Trophoblast cell (in vitro differentiated cells and primary cell): ENCODE measurements around the gene CCDC12.
A peak's percentile ranks its signal among the peaks of the same experiment; 100 is the strongest.

Experiments used
- DNase-seq, 2 donors: peaks; one replicate each; pipeline ENCODE4 v3.0.0-alpha.2; 2016
- H2AFZ ChIP-seq: 2 replicates; pipeline ENCODE4 v1.6.1; 2013; ENCODE audit warnings: low read length, moderate library complexity, mild to moderate bottlenecking; ENCODE audit not compliant: insufficient read depth, poor library complexity
- H2AK5ac ChIP-seq: 2 replicates; pipeline ENCODE4 v1.6.1; 2013; ENCODE audit warnings: mild to moderate bottlenecking, low read length
- H2BK120ac ChIP-seq: 2 replicates; pipeline ENCODE4 v1.6.1; 2013; ENCODE audit warnings: low read length, mild to moderate bottlenecking, moderate library complexity; ENCODE audit not compliant: insufficient read depth, poor library complexity
- H2BK12ac ChIP-seq: 2 replicates; pipeline ENCODE4 v1.6.1; 2013; ENCODE audit warnings: mild to moderate bottlenecking, low read length, moderate library complexity
- H2BK5ac ChIP-seq: 2 replicates; pipeline ENCODE4 v1.6.1; 2013; ENCODE audit warnings: low read length, low read depth, moderate library complexity, mild to moderate bottlenecking; ENCODE audit not compliant: poor library complexity
- H3K14ac ChIP-seq: 2 replicates; pipeline ENCODE4 v1.6.1; 2013; ENCODE audit warnings: mild to moderate bottlenecking, low read length
- H3K18ac ChIP-seq: 2 replicates; pipeline ENCODE4 v1.6.1; 2013; ENCODE audit warnings: mild to moderate bottlenecking, low read length
- H3K23ac ChIP-seq: 2 replicates; pipeline ENCODE4 v1.6.1; 2013; ENCODE audit warnings: low read length
- H3K27ac ChIP-seq: 2 replicates; pipeline ENCODE4 v1.5.1; 2013; ENCODE audit warnings: low read depth, mild to moderate bottlenecking, inconsistent platforms, low read length, moderate library complexity
- H3K27me3 ChIP-seq: 2 replicates; pipeline ENCODE4 v1.6.1; 2013; ENCODE audit warnings: inconsistent platforms, mild to moderate bottlenecking, low read length, moderate library complexity; ENCODE audit not compliant: insufficient read depth
- H3K36me3 ChIP-seq, 2 experiments: 1 replicate in 1 of 2; 2 replicates in 1 of 2; pipeline ENCODE4 v1.6.1; 2013; ENCODE audit warnings: low read length in 2 of 2, mild to moderate bottlenecking in 2 of 2, moderate library complexity in 1 of 2; ENCODE audit not compliant: insufficient read depth in 2 of 2, control insufficient read depth in 1 of 2
- H3K4ac ChIP-seq: 2 replicates; pipeline ENCODE4 v1.6.1; 2013; ENCODE audit warnings: low read depth, mild to moderate bottlenecking, low read length, moderate library complexity
- H3K4me1 ChIP-seq, 2 experiments: 1 replicate in 1 of 2; 2 replicates in 1 of 2; pipeline ENCODE4 v1.6.1; 2013; ENCODE audit warnings: low read length in 2 of 2, mild to moderate bottlenecking in 2 of 2, moderate library complexity in 1 of 2; ENCODE audit not compliant: insufficient read depth in 2 of 2, control insufficient read depth in 1 of 2
- H3K4me2 ChIP-seq: 2 replicates; pipeline ENCODE4 v1.6.1; 2013; ENCODE audit warnings: inconsistent platforms, mild to moderate bottlenecking, low read length, moderate library complexity
- H3K4me3 ChIP-seq: 2 replicates; pipeline ENCODE4 v1.5.1; 2013; ENCODE audit warnings: mild to moderate bottlenecking, low read depth, low read length, inconsistent platforms
- H3K79me1 ChIP-seq: one replicate; pipeline ENCODE4 v1.6.1; 2013; ENCODE audit warnings: low read length
- H3K79me2 ChIP-seq: 2 replicates; pipeline ENCODE4 v1.6.1; 2013; ENCODE audit warnings: low read length, mild to moderate bottlenecking; ENCODE audit not compliant: control insufficient read depth, insufficient read depth, poor library complexity
- H3K9ac ChIP-seq: 2 replicates; pipeline ENCODE4 v1.6.1; 2013; ENCODE audit warnings: mild to moderate bottlenecking, low read length
- H3K9me3 ChIP-seq: 2 replicates; pipeline ENCODE4 v1.6.1; 2013; ENCODE audit warnings: low read depth, mild to moderate bottlenecking, control low read depth, inconsistent platforms, low read length; ENCODE audit not compliant: insufficient read depth
- H4K12ac ChIP-seq: 2 replicates; pipeline ENCODE4 v1.6.1; 2013; ENCODE audit warnings: low read depth, mild to moderate bottlenecking, low read length, moderate library complexity
- H4K8ac ChIP-seq: 2 replicates; pipeline ENCODE4 v1.6.1; 2013; ENCODE audit warnings: low read depth, mild to moderate bottlenecking, low read length, moderate library complexity
- H4K91ac ChIP-seq: one replicate; pipeline ENCODE4 v1.6.1; 2013; ENCODE audit warnings: low read depth, mild to moderate bottlenecking, low read length, moderate library complexity
- WGBS: extraction: QIAGEN DNeasy Blood & Tissue Kit; methylation state at CpG from one replicate; pipeline ENCODE4 v1.1.7; 2013; ENCODE audit warnings: missing lambda C conversion rate; ENCODE audit not compliant: insufficient read length, insufficient coverage; ENCODE audit errors: extremely low coverage; 5-methylcytosine and 5-hydroxymethylcytosine counted together

The CCDC12 gene

GRCh38 chr3:46939578-46940445 is 36.7 kb downstream of the CCDC12 start:
- no peaks in the 10 kb centered on the region for H3K27me3 ChIP-seq
- peaks cover 1% of the 10 kb centered on the region for H3K9me3 ChIP-seq
- H2AFZ ChIP-seq, result no peak overlapping the region
- H4K8ac ChIP-seq, result no peak overlapping the region
- no peak overlapping the region for H2BK12ac ChIP-seq
- H3K36me3 ChIP-seq, result peaks cover 40 to 46% of the 10 kb centered on the region in 2 experiments
- H3K9ac ChIP-seq, result no peak overlapping the region
- no peak overlapping the region for H4K91ac ChIP-seq
- H3K18ac ChIP-seq, result no peak overlapping the region
- no peak for DNase-seq
- H3K4me1 ChIP-seq, result peaks cover 34 to 41% of the 10 kb centered on the region in 2 experiments
- no peak overlapping the region for H3K4me2 ChIP-seq
- no peak overlapping the region for H3K27ac ChIP-seq
- no CpG with 5 or more reads among the region's 12 CpGs for WGBS
- H3K23ac ChIP-seq, result no peak overlapping the region
- H3K14ac ChIP-seq, result no peak overlapping the region
- H3K79me1 ChIP-seq, result peaks cover 7% of the 10 kb centered on the region
- H4K12ac ChIP-seq, result no peak overlapping the region
- H2BK120ac ChIP-seq, result no peak overlapping the region
- H3K4ac ChIP-seq, result no peak overlapping the region
- H2BK5ac ChIP-seq, result no peak overlapping the region
- H3K4me3 ChIP-seq, result no peak overlapping the region
- H2AK5ac ChIP-seq, result no peak overlapping the region
- H3K79me2 ChIP-seq, result peaks cover 10% of the 10 kb centered on the region

DNA sequence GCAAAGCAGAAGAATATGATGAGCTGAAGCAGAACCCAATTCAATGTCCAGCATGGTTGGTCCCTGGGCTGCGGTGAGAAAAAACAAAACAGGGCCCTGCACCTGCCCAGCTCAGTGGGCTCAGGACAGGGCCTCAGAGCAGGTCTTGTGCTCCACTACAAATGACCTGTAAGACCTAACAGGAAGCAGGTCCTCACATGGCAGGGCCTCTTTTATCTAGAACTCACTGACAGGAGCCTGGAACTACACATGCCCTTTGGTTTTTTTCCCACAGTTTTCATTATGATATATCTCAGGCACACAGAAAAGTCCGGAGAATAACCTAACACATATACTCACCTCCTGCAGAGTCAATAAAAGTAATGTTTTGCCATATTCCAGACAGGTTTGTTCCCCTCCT is 38.4 kb downstream of the CCDC12 start:
- Histone ChIP-seq H3K27ac (no peak overlapping the region), H3K18ac (no peak overlapping the region), H3K23ac (no peak overlapping the region), H3K9ac (no peak overlapping the region), H4K12ac (no peak overlapping the region), H3K36me3 (peaks cover 47 to 55% of the 10 kb centered on the region in 2 experiments), H2BK120ac (no peak overlapping the region), H4K91ac (no peak overlapping the region), H3K14ac (no peak overlapping the region), H3K4ac (no peak overlapping the region), H3K9me3 (peaks cover 1% of the 10 kb centered on the region), H3K27me3 (no peaks in the 10 kb centered on the region), H3K4me2 (no peak overlapping the region), H2BK5ac (no peak overlapping the region), H3K79me1 (peaks cover 3% of the 10 kb centered on the region), H2AK5ac (no peak overlapping the region), H3K4me3 (no peak overlapping the region), H3K79me2 (peaks cover 7% of the 10 kb centered on the region), H2AFZ (no peak overlapping the region), H4K8ac (no peak overlapping the region), H3K4me1 (peaks cover 21 to 29% of the 10 kb centered on the region in 2 experiments), H2BK12ac (no peak overlapping the region)
- no peak for DNase-seq
- no CpG with 5 or more reads among the region's 2 CpGs for WGBS

- Histone ChIP-seq H3K9me3 (no peaks in the 10 kb centered on the region), H3K4ac (no peak overlapping the region), H4K12ac (no peak overlapping the region), H3K36me3 (peaks cover 47 to 52% of the 10 kb centered on the region in 2 experiments), H2AK5ac (no peak overlapping the region), H3K79me1 (peaks cover 3% of the 10 kb centered on the region), H3K4me2 (no peak overlapping the region), H3K79me2 (peaks cover 3% of the 10 kb centered on the region), H4K8ac (no peak overlapping the region), H3K4me1 (peaks cover 23 to 24% of the 10 kb centered on the region in 2 experiments), H3K14ac (no peak overlapping the region), H3K18ac (no peak overlapping the region), H2BK120ac (no peak overlapping the region), H3K27ac (no peak overlapping the region), H3K9ac (no peak overlapping the region), H2BK5ac (no peak overlapping the region), H3K23ac (no peak overlapping the region), H3K4me3 (no peak overlapping the region), H4K91ac (no peak overlapping the region), H2BK12ac (no peak overlapping the region), H2AFZ (no peak overlapping the region), H3K27me3 (no peaks in the 10 kb centered on the region)
- no CpG with 5 or more reads among the region's 5 CpGs for WGBS
- DNase-seq, result no peak
Observed at GRCh38 chr3:46936733-46937250, 39.8 kb downstream of the CCDC12 start.

GRCh38 chr3:46935989-46936558 is 40.5 kb downstream of the CCDC12 start:
- peaks cover 3% of the 10 kb centered on the region for H3K79me1 ChIP-seq
- no peak overlapping the region for H3K14ac ChIP-seq
- H3K4me2 ChIP-seq, result no peak overlapping the region
- no peak overlapping the region for H4K12ac ChIP-seq
- no peak overlapping the region for H4K91ac ChIP-seq
- H3K79me2 ChIP-seq, result peaks cover 3% of the 10 kb centered on the region
- H3K4ac ChIP-seq, result no peak overlapping the region
- no peak overlapping the region for H3K18ac ChIP-seq
- H3K23ac ChIP-seq, result no peak overlapping the region
- WGBS, result no CpG with 5 or more reads among the region's 7 CpGs
- H2BK120ac ChIP-seq, result no peak overlapping the region
- H3K9ac ChIP-seq, result no peak overlapping the region
- no peak for DNase-seq
- no peak overlapping the region for H2AK5ac ChIP-seq
- no peak overlapping the region for H2AFZ ChIP-seq
- no peak overlapping the region for H3K4me3 ChIP-seq
- peaks cover 29 to 30% of the 10 kb centered on the region in 2 experiments for H3K4me1 ChIP-seq
- H3K27ac ChIP-seq, result peak overlapping the region; percentile 3
- no peak overlapping the region for H2BK12ac ChIP-seq
- H3K27me3 ChIP-seq, result no peaks in the 10 kb centered on the region
- H2BK5ac ChIP-seq, result no peak overlapping the region
- H4K8ac ChIP-seq, result no peak overlapping the region
- H3K9me3 ChIP-seq, result no peaks in the 10 kb centered on the region
- H3K36me3 ChIP-seq, result peaks cover 47 to 52% of the 10 kb centered on the region in 2 experiments
